IMR-90 (cell line): ENCODE results near the gene CHRM1. TPM values are rescaled to one million over a fixed set of nuclear protein-coding genes. Genes with fewer than 3 reads are reported as not detected.

ENCODE experiments used
- ATAC-seq: fragments of 200-7000 bp; cut with Tn5 transposase; 2 replicates; pipeline ENCODE4 v1.9.1; 2020; ENCODE audit warnings: low read depth, mild to moderate bottlenecking, moderate library complexity
- BruUV-seq: library from RNA; stranded (reverse); fragments of 400-500 nt; replicated peaks from 2 replicates; lab custom pipeline; 2021; lab: Mats Ljungman, UMichigan
- CTCF ChIA-PET: fragments of 300-600 bp; formaldehyde crosslinking; extraction: SDS; loops from one replicate; lab custom pipeline; 2021; ENCODE audit warnings: antibody characterized with exemption; lab: Yijun Ruan, JAX
- POLR2A ChIA-PET: fragments of 300-600 bp; sonication (Branson Sonifier 250); formaldehyde crosslinking; loops from one replicate; lab custom pipeline; 2022; ENCODE audit warnings: antibody characterized with exemption; ENCODE audit not compliant: unreplicated experiment; lab: Charles Lee
- DNase-seq: peaks from one replicate; pipeline ENCODE4 v3.0.0; 2013
- H2AFZ ChIP-seq: replicated peaks from 2 replicates; pipeline ENCODE3; 2013; ENCODE audit warnings: low read length, mild to moderate bottlenecking; ENCODE audit not compliant: poor library complexity
- H2AK5ac ChIP-seq: 2 replicates; pipeline ENCODE4 v1.6.1; 2013; ENCODE audit warnings: low read depth, low read length, inconsistent platforms
- H2AK9ac ChIP-seq: replicated peaks from 2 replicates; pipeline ENCODE3; 2013; ENCODE audit warnings: mild to moderate bottlenecking, low read depth, low read length, moderate library complexity; ENCODE audit not compliant: poor library complexity
- H2BK120ac ChIP-seq: 2 replicates; pipeline ENCODE4 v1.6.1; 2013; ENCODE audit warnings: low read depth, low read length, inconsistent platforms
- H2BK15ac ChIP-seq: 3 replicates; pipeline ENCODE4 v1.6.1; 2013; ENCODE audit warnings: low read depth, low read length, inconsistent platforms
- H2BK20ac ChIP-seq: 2 replicates; pipeline ENCODE4 v1.6.1; 2013; ENCODE audit warnings: low read depth, mild to moderate bottlenecking, inconsistent platforms, low read length, moderate library complexity
- H2BK5ac ChIP-seq: 2 replicates; pipeline ENCODE4 v1.6.1; 2013; ENCODE audit warnings: mild to moderate bottlenecking, low read depth, low read length, inconsistent platforms; ENCODE audit not compliant: poor library complexity, severe bottlenecking
- H3K14ac ChIP-seq: replicated peaks from 2 replicates; pipeline ENCODE4 v1.6.1; 2013; ENCODE audit warnings: low read depth, low read length, inconsistent platforms
- H3K18ac ChIP-seq: 2 replicates; pipeline ENCODE4 v1.6.1; 2013; ENCODE audit warnings: low read depth, low read length, control low read depth
- H3K23ac ChIP-seq: 2 replicates; pipeline ENCODE4 v1.6.1; 2013; ENCODE audit warnings: low read depth, low read length, inconsistent platforms
- H3K27ac ChIP-seq: 2 replicates; pipeline ENCODE4 v1.5.1; 2013; ENCODE audit warnings: mild to moderate bottlenecking, control low read depth, low read length; ENCODE audit not compliant: insufficient read depth
- H3K27me3 ChIP-seq: 2 replicates; pipeline ENCODE4 v1.6.1; 2013; ENCODE audit warnings: low read length; ENCODE audit not compliant: control insufficient read depth, insufficient read depth
- H3K36me3 ChIP-seq: 2 replicates; pipeline ENCODE4 v1.6.1; 2013; ENCODE audit warnings: low read length, mixed read lengths; ENCODE audit not compliant: control insufficient read depth, insufficient read depth
- H3K4ac ChIP-seq: 2 replicates; pipeline ENCODE4 v1.6.1; 2013; ENCODE audit warnings: low read depth, low read length, inconsistent platforms
- H3K4me1 ChIP-seq: 2 replicates; pipeline ENCODE4 v1.6.1; 2013; ENCODE audit warnings: low read length, mixed read lengths; ENCODE audit not compliant: control insufficient read depth, insufficient read depth
- H3K4me2 ChIP-seq: 2 replicates; pipeline ENCODE4 v1.6.1; 2013; ENCODE audit warnings: low read depth, mild to moderate bottlenecking, control low read depth, low read length, moderate library complexity
- H3K4me3 ChIP-seq: 2 replicates; pipeline ENCODE4 v1.5.1; 2013; ENCODE audit warnings: low read depth, mild to moderate bottlenecking, control low read depth, low read length, moderate library complexity; ENCODE audit not compliant: insufficient read depth
- H3K56ac ChIP-seq: 2 replicates; pipeline ENCODE4 v1.6.1; 2013; ENCODE audit warnings: low read length, inconsistent platforms; ENCODE audit not compliant: insufficient read depth; ENCODE audit errors: extremely low read depth
- H3K79me1 ChIP-seq, 2 experiments: 2 replicates each; pipeline ENCODE4 v1.6.1; 2013; ENCODE audit warnings: low read length in 2 of 2, inconsistent platforms in 1 of 2, low read depth in 1 of 2
- H3K9ac ChIP-seq: 2 replicates; pipeline ENCODE4 v1.6.1; 2013; ENCODE audit warnings: low read depth, low read length, control low read depth
- H3K9me1 ChIP-seq: 2 replicates; pipeline ENCODE4 v1.6.1; 2013; ENCODE audit warnings: low read length, inconsistent platforms; ENCODE audit not compliant: insufficient read depth
- H3K9me3 ChIP-seq: 2 replicates; pipeline ENCODE4 v1.6.1; 2013; ENCODE audit warnings: low read length; ENCODE audit not compliant: control insufficient read depth, insufficient read depth
- H4K20me1 ChIP-seq: 2 replicates; pipeline ENCODE4 v1.6.1; 2013; ENCODE audit warnings: low read length, inconsistent platforms; ENCODE audit not compliant: insufficient read depth
- H4K5ac ChIP-seq: 2 replicates; pipeline ENCODE4 v1.6.1; 2013; ENCODE audit warnings: mild to moderate bottlenecking, low read depth, low read length, control low read depth
- H4K8ac ChIP-seq, 2 experiments: 2 replicates each; pipeline ENCODE4 v1.6.1; 2013; ENCODE audit warnings: low read depth in 2 of 2, low read length in 2 of 2, control low read depth in 1 of 2, inconsistent platforms in 1 of 2
- H4K91ac ChIP-seq: 2 replicates; pipeline ENCODE4 v1.6.1; 2013; ENCODE audit warnings: low read depth, low read length, inconsistent platforms; ENCODE audit not compliant: insufficient read depth
- BHLHE40 ChIP-seq: fragments of 150-350 bp; IDR thresholded peaks from 2 replicates; pipeline ENCODE4 v1.6.1; 2016; ENCODE audit warnings: mild to moderate bottlenecking, low read depth, low read length
- CEBPB ChIP-seq: IDR thresholded peaks from 2 replicates; pipeline ENCODE4 v1.6.1; 2012; ENCODE audit warnings: low read depth, low read length, improper control_type of control experiment
- NFE2L2 ChIP-seq: fragments of 150-350 bp; IDR thresholded peaks from 2 replicates; pipeline ENCODE4 v1.6.1; 2016; ENCODE audit warnings: low read depth, mild to moderate bottlenecking, low read length
- RAD21 ChIP-seq: IDR thresholded peaks from 2 replicates; pipeline ENCODE4 v1.6.1; 2012; ENCODE audit warnings: low read length, improper control_type of control experiment
- RCOR1 ChIP-seq: IDR thresholded peaks from 2 replicates; pipeline ENCODE4 v1.6.1; 2012; ENCODE audit warnings: mild to moderate bottlenecking, low read length, improper control_type of control experiment; ENCODE audit not compliant: insufficient replicate concordance
- WGBS, 2 experiments: methylation state at CpG; one replicate each; pipeline versions ENCODE4 v1.1.5 to v1.1.7; 2013; ENCODE audit warnings: missing lambda C conversion rate in 2 of 2; ENCODE audit not compliant: insufficient read length in 1 of 2; ENCODE audit errors: extremely low coverage in 2 of 2; 5-methylcytosine and 5-hydroxymethylcytosine counted together
- dilution Hi-C: fragments of 300-500 bp; cut with HindIII; formaldehyde crosslinking; loops from one replicate; pipeline ENCODE4 v1.14.3; 2018; ENCODE audit warnings: low sequenced_read_pairs; ENCODE audit not compliant: unreplicated experiment
- in situ Hi-C: fragments of 300-500 bp; cut with MboI; formaldehyde crosslinking; loops from 3 replicates; pipeline ENCODE4 v1.14.3; 2019; ENCODE audit warnings: low sequenced_read_pairs, inconsistent platforms, mixed read lengths
- intact Hi-C: fragments of 100-400 bp; cut with micrococcal nuclease; formaldehyde crosslinking; loops from 2 replicates; pipeline ENCODE4 v1.10.0; 2022
- polyA plus RNA-seq, 3 experiments: library from polyadenylated mRNA; depleted of rRNA; stranded (reverse); fragments of >200 nt; gene quantifications; 2 replicates each; pipeline ENCODE4 v1.2.3, GENCODE V29; 2012; ENCODE audit warnings: low replicate concordance in 1 of 3
- total RNA-seq: library from RNA; depleted of rRNA; stranded (reverse); fragments of >200 nt; gene quantifications from 2 replicates; pipeline ENCODE4 v1.2.3, GENCODE V29; 2012

CHRM1 gene
- total and polyA plus RNA-seq, 2 of the 4 experiments (the other 2 are of a cell fraction), result not detected

GRCh38 chr11:62912268-62912667 is 8.9 kb downstream of the CHRM1 start:
- Histone ChIP-seq H4K91ac (no peak overlapping the region), H2AFZ (no peak overlapping the region), H4K20me1 (no peaks in the 10 kb centered on the region), H3K4me2 (no peak overlapping the region), H3K14ac (no peak overlapping the region), H3K27me3 (peaks cover 13% of the 10 kb centered on the region; the same call in 1 of the 2 replicates), H3K9ac (no peak overlapping the region), H2BK120ac (no peak overlapping the region), H3K36me3 (no peaks in the 10 kb centered on the region), H3K23ac (no peak overlapping the region), H3K56ac (no peak overlapping the region), H3K79me1 (no peaks in the 10 kb centered on the region), H4K5ac (no peak overlapping the region), H3K9me3 (no peaks in the 10 kb centered on the region), H3K27ac (no peak overlapping the region), H3K4me1 (no peaks in the 10 kb centered on the region), H4K8ac (no peak overlapping the region), H2AK5ac (no peak overlapping the region), H2BK15ac (no peak overlapping the region), H2AK9ac (no peak overlapping the region), H2BK5ac (no peak overlapping the region), H3K4ac (no peak overlapping the region), H2BK20ac (no peak overlapping the region), H3K9me1 (no peaks in the 10 kb centered on the region), H3K18ac (no peak overlapping the region), H3K4me3 (no peak overlapping the region)
- DNase-seq (no peak), ATAC-seq (no peak)
- ChIA-PET POLR2A (no interaction called here), CTCF (no interaction called here)
- no CpG with 5 or more reads among the region's 3 CpGs for WGBS, 2 experiments
- intact Hi-C loops, result no loop called here
- dilution Hi-C loops, result no loop called here
- in situ Hi-C loops, result no loop called here
- no TSS peak for BruUV-seq
- no peak for TF ChIP-seq BHLHE40
- TF ChIP-seq NFE2L2, result no peak
- no peak for TF ChIP-seq CEBPB
- no peak for TF ChIP-seq RAD21
- no peak for TF ChIP-seq RCOR1
